Cardiac fibroblast (primary cell): ENCODE measurements around the gene BDH1.
A peak's percentile ranks its signal among the peaks of the same experiment; 100 is the strongest.
"Not testable (repeated sequence)": the region's sequence is repeated elsewhere in the genome, so short reads cannot be mapped to it uniquely, and the experiment has no call there.

Source experiments
- DNase-seq, 2 donors: peaks; one replicate each; pipeline versions ENCODE4 v3.0.0 to v3.0.0-alpha.2; 2010; ENCODE audit warnings: low read depth in 2 of 2
- H3K4me3 ChIP-seq, 2 donors: replicated peaks in 1 of 2; 1 replicate in 1 of 2; 2 replicates in 1 of 2; pipeline ENCODE4 v1.5.1; 2011; ENCODE audit warnings: low read depth in 2 of 2, low read length in 2 of 2, mild to moderate bottlenecking in 2 of 2, moderate library complexity in 1 of 2
- CTCF ChIP-seq: IDR thresholded peaks from one replicate; pipeline ENCODE4 v1.5.1; 2011; ENCODE audit warnings: low read depth, mild to moderate bottlenecking, low read length, inconsistent platforms

BDH1 gene

GRCh38 chr3:197484204-197484901 lies 71.4 kb downstream of the BDH1 start:
- TF ChIP-seq CTCF = no peak
- DNase-seq = no peak
- no peak overlapping the region for H3K4me3 ChIP-seq

GRCh38 chr3:197482001-197482400 lies 73.8 kb downstream of the BDH1 start:
- DNase-seq = peak in 1 of 2 donors; percentile 74
- no peak overlapping the region for H3K4me3 ChIP-seq
- TF ChIP-seq CTCF = no peak

- no peak for DNase-seq
- H3K4me3 ChIP-seq = no peak overlapping the region
- no peak for TF ChIP-seq CTCF
Measured at GRCh38 chr3:197480320-197480719, 75.4 kb downstream of the BDH1 start.

- no peak overlapping the region for H3K4me3 ChIP-seq
- DNase-seq = peak; percentile 20 to 60
- TF ChIP-seq CTCF = no peak
Measured at GRCh38 chr3:197478746-197479668, 76.8 kb downstream of the BDH1 start.

- not testable (repeated sequence) for H3K4me3 ChIP-seq, DNase-seq
Measured at GRCh38 chr3:197477816-197478215, 78.0 kb downstream of the BDH1 start.

- DNase-seq = no peak
- H3K4me3 ChIP-seq = no peak overlapping the region
- TF ChIP-seq CTCF = no peak
Measured at GRCh38 chr3:197475997-197476525, 79.7 kb downstream of the BDH1 start.

- TF ChIP-seq CTCF = no peak
- H3K4me3 ChIP-seq = no peak overlapping the region
- no peak for DNase-seq
Measured at GRCh38 chr3:197475514-197475913, 80.3 kb downstream of the BDH1 start.
